Uterus (tissue), 4 donors: ENCODE data around the gene SYNRG. TPM values are rescaled to one million over a fixed set of nuclear protein-coding genes. Genes with fewer than 3 reads are reported as not detected.
"Not testable (repeated sequence)": the region's sequence is repeated elsewhere in the genome, so short reads cannot be mapped to it uniquely, and the experiment has no call there.

Experiments used
- DNase-seq, 2 donors: peaks; one replicate each; pipeline ENCODE4 v3.0.0-alpha.2; 2019 to 2020
- H3K27ac ChIP-seq, 2 donors: fragments of 200-600 bp; sonication (generic); 1 replicate in 1 of 2; 2 replicates in 1 of 2; pipeline ENCODE4 v1.5.1; 2016 to 2018
- H3K27me3 ChIP-seq, 2 donors: fragments of 200-600 bp; sonication (generic); one replicate each; pipeline ENCODE4 v1.5.1; 2018 to 2019; ENCODE audit warnings: control low read depth in 1 of 2
- H3K36me3 ChIP-seq, 2 donors: fragments of 200-600 bp; sonication (generic); one replicate each; pipeline ENCODE4 v1.5.1; 2019; ENCODE audit warnings: control low read depth in 1 of 2
- H3K4me1 ChIP-seq, 2 donors: fragments of 200-600 bp; sonication (generic); one replicate each; pipeline ENCODE4 v1.5.1; 2018 to 2019; ENCODE audit warnings: control low read depth in 1 of 2
- H3K4me3 ChIP-seq, 2 donors: fragments of 200-600 bp; sonication (generic); 1 replicate in 1 of 2; 2 replicates in 1 of 2; pipeline ENCODE4 v1.5.1; 2018 to 2019; ENCODE audit warnings: mild to moderate bottlenecking in 1 of 2
- H3K9me3 ChIP-seq, 2 donors: fragments of 200-600 bp; sonication (generic); one replicate each; pipeline ENCODE4 v1.5.1; 2019; ENCODE audit warnings: control low read depth in 1 of 2
- POLR2A ChIP-seq, 2 donors: fragments of 450-650 bp; IDR thresholded peaks; one replicate each; pipeline ENCODE4 v1.6.1; 2016; ENCODE audit warnings: antibody characterized with exemption in 2 of 2, mild to moderate bottlenecking in 1 of 2, moderate library complexity in 1 of 2
- intact Hi-C: fragments of 100-400 bp; cut with DNase I; formaldehyde crosslinking; loops from one replicate; pipeline ENCODE4 v1.15.1; 2023; ENCODE audit warnings: low total_unique reads
- total RNA-seq, 4 donors: library from RNA; depleted of rRNA in 3 of 4; stranded (reverse); fragments of >200 nt in 3 of 4; gene quantifications; one replicate each; pipeline versions ENCODE4 v1.1.0 to v1.2.4, GENCODE V29; 2014 to 2023
- TF ChIP-seq, protein P1 (sequence below), 4 experiments: fragments of 200-600 bp in 2 of 4; fragments of 450-650 bp in 2 of 4; sonication (generic) in 2 of 4; IDR thresholded peaks; one replicate each; pipeline ENCODE4 v1.5.1; 2016 to 2019; ENCODE audit warnings: antibody characterized with exemption in 4 of 4, mild to moderate bottlenecking in 2 of 4, moderate library complexity in 1 of 4
- donor health status: DM: yes; HTN: yes; CAD: no.

SYNRG gene
- total RNA-seq, 4 donors from 2014 or later: 14.4 to 92.0 (median 41.6) TPM

DNA sequence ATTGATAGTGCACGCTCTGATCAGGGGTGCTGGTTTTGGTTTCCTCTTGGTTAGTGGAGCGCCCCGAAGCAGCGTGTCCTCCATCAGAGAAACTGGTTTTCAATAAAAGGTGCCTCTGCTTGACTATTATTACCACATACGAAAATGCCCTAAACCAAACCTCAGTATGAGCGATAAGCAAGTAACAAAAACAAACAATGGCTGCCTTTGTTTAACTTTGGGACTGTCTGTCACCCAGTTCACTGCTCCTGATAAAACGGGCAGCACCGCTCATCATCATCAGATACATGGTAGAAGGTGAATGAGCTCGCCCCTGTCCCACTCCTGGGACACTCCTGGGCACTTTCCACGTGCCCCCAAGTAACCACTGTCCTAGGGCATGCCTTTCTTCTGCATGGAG lies 95.5 kb downstream of the SYNRG start:
- intact Hi-C loops: no loop called here
- Histone ChIP-seq H3K4me1 (no peaks in the 10 kb centered on the region), H3K27ac (no peak overlapping the region), H3K4me3 (no peak overlapping the region), H3K36me3 (no peaks in the 10 kb centered on the region), H3K9me3 (no peaks in the 10 kb centered on the region), H3K27me3 (no peaks in the 10 kb centered on the region)
- no peak for DNase-seq
- TF ChIP-seq, protein P1, sequence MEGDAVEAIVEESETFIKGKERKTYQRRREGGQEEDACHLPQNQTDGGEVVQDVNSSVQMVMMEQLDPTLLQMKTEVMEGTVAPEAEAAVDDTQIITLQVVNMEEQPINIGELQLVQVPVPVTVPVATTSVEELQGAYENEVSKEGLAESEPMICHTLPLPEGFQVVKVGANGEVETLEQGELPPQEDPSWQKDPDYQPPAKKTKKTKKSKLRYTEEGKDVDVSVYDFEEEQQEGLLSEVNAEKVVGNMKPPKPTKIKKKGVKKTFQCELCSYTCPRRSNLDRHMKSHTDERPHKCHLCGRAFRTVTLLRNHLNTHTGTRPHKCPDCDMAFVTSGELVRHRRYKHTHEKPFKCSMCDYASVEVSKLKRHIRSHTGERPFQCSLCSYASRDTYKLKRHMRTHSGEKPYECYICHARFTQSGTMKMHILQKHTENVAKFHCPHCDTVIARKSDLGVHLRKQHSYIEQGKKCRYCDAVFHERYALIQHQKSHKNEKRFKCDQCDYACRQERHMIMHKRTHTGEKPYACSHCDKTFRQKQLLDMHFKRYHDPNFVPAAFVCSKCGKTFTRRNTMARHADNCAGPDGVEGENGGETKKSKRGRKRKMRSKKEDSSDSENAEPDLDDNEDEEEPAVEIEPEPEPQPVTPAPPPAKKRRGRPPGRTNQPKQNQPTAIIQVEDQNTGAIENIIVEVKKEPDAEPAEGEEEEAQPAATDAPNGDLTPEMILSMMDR (IDR thresholded peaks at IDR 0.05): no peak
- no peak for TF ChIP-seq POLR2A (IDR thresholded peaks at IDR 0.05)

DNA sequence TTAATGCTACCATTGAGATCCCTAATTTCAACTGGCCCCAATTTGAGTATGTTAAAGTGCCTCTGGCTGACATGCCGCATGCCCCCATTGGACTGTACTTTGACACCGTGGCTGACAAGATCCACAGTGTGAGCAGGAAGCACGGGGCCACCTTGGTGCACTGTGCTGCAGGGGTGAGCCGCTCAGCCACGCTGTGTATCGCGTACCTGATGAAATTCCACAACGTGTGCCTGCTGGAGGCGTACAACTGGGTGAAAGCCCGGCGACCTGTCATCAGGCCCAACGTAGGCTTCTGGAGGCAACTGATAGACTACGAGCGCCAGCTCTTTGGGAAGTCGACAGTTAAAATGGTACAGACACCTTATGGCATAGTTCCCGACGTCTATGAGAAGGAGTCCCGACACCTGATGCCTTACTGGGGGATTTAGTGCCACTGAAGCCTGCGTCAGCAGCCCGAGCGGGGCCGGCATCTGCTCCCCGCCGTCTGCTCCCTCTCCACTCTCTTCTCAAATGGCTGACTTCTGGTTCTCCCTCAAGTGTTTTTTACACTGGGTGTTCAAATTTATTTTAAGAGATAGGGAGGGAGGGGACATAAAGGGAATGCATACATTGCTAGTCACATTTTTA lies 96.7 kb downstream of the SYNRG start:
- Histone ChIP-seq H3K36me3 (no peaks in the 10 kb centered on the region), H3K27ac (no peak overlapping the region), H3K4me3 (no peak overlapping the region), H3K9me3 (no peaks in the 10 kb centered on the region), H3K27me3 (no peaks in the 10 kb centered on the region), H3K4me1 (no peaks in the 10 kb centered on the region)
- no peak for DNase-seq
- intact Hi-C loops: no loop called here
- TF ChIP-seq, protein P1 (IDR thresholded peaks at IDR 0.05): no peak
- no peak for TF ChIP-seq POLR2A (IDR thresholded peaks at IDR 0.05)

DNA sequence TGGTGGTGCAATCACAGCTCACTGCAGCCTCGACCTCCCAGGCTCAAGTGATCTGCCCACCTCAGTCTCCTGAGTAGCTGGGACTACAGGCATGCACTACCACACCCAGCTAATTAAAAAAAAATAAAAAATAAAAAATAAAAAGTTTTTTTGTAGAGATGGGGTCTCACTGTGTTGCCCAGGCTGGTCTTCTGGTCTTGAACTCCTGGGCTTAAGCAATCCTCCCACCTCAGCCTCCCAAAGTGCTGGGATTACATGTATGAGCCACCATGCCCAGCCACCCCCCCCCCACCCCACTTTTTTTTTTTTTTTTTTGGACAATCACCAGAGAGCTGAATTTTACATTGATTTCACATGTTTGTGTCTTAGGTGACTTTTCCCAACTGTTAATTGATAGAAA lies 97.6 kb downstream of the SYNRG start:
- H3K4me3 ChIP-seq, H3K4me1 ChIP-seq, intact Hi-C loops, DNase-seq, H3K27me3 ChIP-seq, H3K27ac ChIP-seq, H3K9me3 ChIP-seq, H3K36me3 ChIP-seq: not testable (repeated sequence)

DNA sequence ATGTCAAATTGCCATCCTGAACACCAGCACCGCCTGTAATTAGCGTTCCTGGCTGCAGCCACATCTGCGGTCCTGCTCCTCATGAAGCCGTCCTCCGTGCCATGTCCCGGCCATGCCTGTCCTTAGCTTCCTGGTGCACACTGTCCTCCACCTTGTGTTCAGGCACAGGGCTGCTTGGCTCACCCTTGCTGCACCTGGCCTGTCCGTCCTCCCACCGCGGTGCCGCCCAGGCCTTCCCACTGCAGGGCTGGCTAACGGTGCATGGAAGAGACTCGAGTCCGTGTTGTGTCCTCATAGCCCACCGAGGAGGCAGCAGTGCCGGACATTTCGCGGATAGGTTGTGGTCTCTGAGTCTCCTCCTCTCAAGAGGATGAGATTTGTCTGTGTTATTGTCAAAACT lies 99.2 kb downstream of the SYNRG start:
- Histone ChIP-seq H3K9me3 (no peaks in the 10 kb centered on the region), H3K4me1 (no peaks in the 10 kb centered on the region), H3K27me3 (no peaks in the 10 kb centered on the region), H3K4me3 (no peak overlapping the region), H3K27ac (no peak overlapping the region), H3K36me3 (no peaks in the 10 kb centered on the region)
- TF ChIP-seq, protein P1 (IDR thresholded peaks at IDR 0.05): no peak
- TF ChIP-seq POLR2A (IDR thresholded peaks at IDR 0.05): no peak
- DNase-seq: no peak
- intact Hi-C loops: no loop called here

DNA sequence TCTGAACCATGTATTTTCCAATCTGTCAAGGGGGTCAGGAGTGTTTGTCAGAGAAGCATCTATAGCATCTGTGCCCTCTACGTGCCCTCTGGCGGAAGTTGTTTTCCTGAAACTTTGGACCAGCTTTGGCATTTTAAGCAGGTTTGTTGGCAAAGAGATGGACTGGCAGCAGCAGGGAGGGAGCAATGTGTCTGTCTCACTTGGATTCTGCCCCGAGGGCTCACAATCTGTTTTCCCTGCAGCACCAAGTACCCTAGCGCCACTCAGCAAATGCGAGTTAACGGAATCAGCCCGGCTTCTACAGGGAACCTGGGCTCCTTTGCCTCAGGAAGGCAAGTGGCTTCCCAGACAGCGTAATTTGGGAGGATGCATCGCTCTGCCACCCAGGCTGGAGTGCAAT lies 102.1 kb downstream of the SYNRG start:
- Histone ChIP-seq H3K4me1 (no peaks in the 10 kb centered on the region), H3K27me3 (no peaks in the 10 kb centered on the region), H3K27ac (no peak overlapping the region), H3K36me3 (no peaks in the 10 kb centered on the region), H3K4me3 (no peak overlapping the region), H3K9me3 (no peaks in the 10 kb centered on the region)
- intact Hi-C loops: no loop called here
- DNase-seq: no peak
- no peak for TF ChIP-seq POLR2A (IDR thresholded peaks at IDR 0.05)
- TF ChIP-seq, protein P1 (IDR thresholded peaks at IDR 0.05): no peak

DNA sequence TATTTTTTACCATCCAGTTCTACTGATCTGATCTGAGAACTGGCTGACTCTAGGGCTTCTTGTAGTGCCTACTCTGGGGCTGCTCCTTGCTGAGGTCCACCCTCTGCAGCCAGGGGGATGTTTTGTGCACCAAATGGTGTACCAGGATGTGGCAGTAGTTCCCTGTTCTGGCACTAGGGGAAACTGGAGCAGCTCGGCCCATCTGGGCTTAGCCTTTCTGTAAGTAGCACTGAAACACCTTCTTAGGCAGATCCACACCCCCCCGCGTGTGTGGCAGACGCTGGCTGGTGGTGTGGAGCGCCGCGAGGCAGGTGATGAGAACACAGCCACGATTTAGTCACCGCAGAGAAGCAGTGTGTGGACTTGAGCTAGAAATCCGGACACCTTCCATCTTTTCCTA lies 102.5 kb downstream of the SYNRG start:
- Histone ChIP-seq H3K27me3 (no peaks in the 10 kb centered on the region), H3K27ac (no peak overlapping the region), H3K36me3 (no peaks in the 10 kb centered on the region), H3K4me1 (no peaks in the 10 kb centered on the region), H3K9me3 (no peaks in the 10 kb centered on the region), H3K4me3 (no peak overlapping the region)
- no peak for TF ChIP-seq POLR2A (IDR thresholded peaks at IDR 0.05)
- TF ChIP-seq, protein P1 (IDR thresholded peaks at IDR 0.05): peak in 2 of 4 experiments; percentile 11 to 23
- no peak for DNase-seq
- intact Hi-C loops: no loop called here
